Fibroblast of the conjunctiva (primary cell): Measurements from ENCODE around the gene COL27A1.

Experiments used
- DNase-seq: peaks from one replicate; pipeline ENCODE4 v3.0.0-alpha.2; 2010; ENCODE audit warnings: low read depth

Gene COL27A1

GRCh38 chr9:114288193-114289091 is 133.1 kb downstream of the COL27A1 start:
- no peak for DNase-seq

- no peak for DNase-seq
Observed at GRCh38 chr9:114289106-114289505, 133.8 kb downstream of the COL27A1 start.

- no peak for DNase-seq
Observed at GRCh38 chr9:114289571-114290481, 134.5 kb downstream of the COL27A1 start.

GRCh38 chr9:114290561-114290986 is 135.2 kb downstream of the COL27A1 start:
- no peak for DNase-seq

- DNase-seq, result peak; percentile 56
Observed at GRCh38 chr9:114291064-114291474, 135.7 kb downstream of the COL27A1 start.

- DNase-seq, result no peak
Observed at GRCh38 chr9:114291886-114292590, 136.7 kb downstream of the COL27A1 start.

- no peak for DNase-seq
Observed at GRCh38 chr9:114294664-114295063, 139.3 kb downstream of the COL27A1 start.

- no peak for DNase-seq
Observed at GRCh38 chr9:114296338-114296737, 141.0 kb downstream of the COL27A1 start.

- DNase-seq, result no peak
Observed at GRCh38 chr9:114299286-114300152, 144.2 kb downstream of the COL27A1 start.

- no peak for DNase-seq
Observed at GRCh38 chr9:114300153-114300845, 145.0 kb downstream of the COL27A1 start.

GRCh38 chr9:114300846-114301797 is 145.8 kb downstream of the COL27A1 start:
- no peak for DNase-seq

GRCh38 chr9:114301798-114302565 is 146.6 kb downstream of the COL27A1 start:
- no peak for DNase-seq

GRCh38 chr9:114302727-114303126 is 147.4 kb downstream of the COL27A1 start:
- no peak for DNase-seq

GRCh38 chr9:114303571-114303970 is 148.2 kb downstream of the COL27A1 start:
- no peak for DNase-seq

GRCh38 chr9:114303977-114304376 is 148.6 kb downstream of the COL27A1 start:
- DNase-seq, result no peak

- no peak for DNase-seq
Observed at GRCh38 chr9:114304416-114305188, 149.3 kb downstream of the COL27A1 start.

- DNase-seq, result no peak
Observed at GRCh38 chr9:114307899-114308267, 152.5 kb downstream of the COL27A1 start.
